Brain microvascular endothelial cell (primary cell): ENCODE results near the gene NR4A1.

Experiments used
- DNase-seq: peaks from one replicate; pipeline ENCODE4 v3.0.0-alpha.2; 2020
- H3K27ac ChIP-seq: fragments of 250-450 bp; sonication (Bioruptor Pico); 2 replicates; pipeline ENCODE4 v1.5.1; 2020; ENCODE audit warnings: mild to moderate bottlenecking, moderate library complexity
- H3K27me3 ChIP-seq: fragments of 250-450 bp; sonication (Bioruptor Pico); replicated peaks from 2 replicates; pipeline ENCODE4 v1.5.1; 2020; ENCODE audit warnings: mild to moderate bottlenecking
- H3K36me3 ChIP-seq: fragments of 250-450 bp; sonication (Bioruptor Pico); replicated peaks from 2 replicates; pipeline ENCODE4 v1.5.1; 2020; ENCODE audit warnings: mild to moderate bottlenecking
- H3K4me3 ChIP-seq: 2 replicates; pipeline ENCODE4 v1.5.1; 2011; ENCODE audit warnings: low read depth, mild to moderate bottlenecking, control low read depth, low read length, moderate library complexity
- in situ Hi-C: cut with HindIII; loops from 2 replicates; pipeline ENCODE4 v1.10.0; 2017; ENCODE audit warnings: low sequenced_read_pairs, low pct_ligation_motif_present
- TF ChIP-seq, protein P1 (sequence below): IDR thresholded peaks from 2 replicates; pipeline ENCODE4 v1.5.1; 2011; ENCODE audit warnings: low read depth, mild to moderate bottlenecking, moderate library complexity, low read length, control low read depth, inconsistent platforms; ENCODE audit errors: missing control alignments

The NR4A1 gene

DNA sequence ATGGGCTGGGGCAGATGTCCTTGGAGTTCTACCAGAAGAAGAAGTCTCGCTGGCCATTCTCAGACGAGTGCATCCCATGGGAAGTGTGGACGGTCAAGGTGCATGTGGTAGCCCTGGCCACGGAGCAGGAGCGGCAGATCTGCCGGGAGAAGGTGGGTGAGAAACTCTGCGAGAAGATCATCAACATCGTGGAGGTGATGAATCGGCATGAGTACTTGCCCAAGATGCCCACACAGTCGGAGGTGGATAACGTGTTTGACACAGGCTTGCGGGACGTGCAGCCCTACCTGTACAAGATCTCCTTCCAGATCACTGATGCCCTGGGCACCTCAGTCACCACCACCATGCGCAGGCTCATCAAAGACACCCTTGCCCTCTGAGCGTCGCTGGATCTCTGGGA is 25.6 kb downstream of the NR4A1 start:
- Histone ChIP-seq H3K27ac (no peak overlapping the region), H3K36me3 (peaks cover 47% of the 10 kb centered on the region), H3K27me3 (no peaks in the 10 kb centered on the region), H3K4me3 (no peak overlapping the region)
- no peak for DNase-seq
- TF ChIP-seq, protein P1, sequence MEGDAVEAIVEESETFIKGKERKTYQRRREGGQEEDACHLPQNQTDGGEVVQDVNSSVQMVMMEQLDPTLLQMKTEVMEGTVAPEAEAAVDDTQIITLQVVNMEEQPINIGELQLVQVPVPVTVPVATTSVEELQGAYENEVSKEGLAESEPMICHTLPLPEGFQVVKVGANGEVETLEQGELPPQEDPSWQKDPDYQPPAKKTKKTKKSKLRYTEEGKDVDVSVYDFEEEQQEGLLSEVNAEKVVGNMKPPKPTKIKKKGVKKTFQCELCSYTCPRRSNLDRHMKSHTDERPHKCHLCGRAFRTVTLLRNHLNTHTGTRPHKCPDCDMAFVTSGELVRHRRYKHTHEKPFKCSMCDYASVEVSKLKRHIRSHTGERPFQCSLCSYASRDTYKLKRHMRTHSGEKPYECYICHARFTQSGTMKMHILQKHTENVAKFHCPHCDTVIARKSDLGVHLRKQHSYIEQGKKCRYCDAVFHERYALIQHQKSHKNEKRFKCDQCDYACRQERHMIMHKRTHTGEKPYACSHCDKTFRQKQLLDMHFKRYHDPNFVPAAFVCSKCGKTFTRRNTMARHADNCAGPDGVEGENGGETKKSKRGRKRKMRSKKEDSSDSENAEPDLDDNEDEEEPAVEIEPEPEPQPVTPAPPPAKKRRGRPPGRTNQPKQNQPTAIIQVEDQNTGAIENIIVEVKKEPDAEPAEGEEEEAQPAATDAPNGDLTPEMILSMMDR = no peak
- in situ Hi-C loops = no loop called here

DNA sequence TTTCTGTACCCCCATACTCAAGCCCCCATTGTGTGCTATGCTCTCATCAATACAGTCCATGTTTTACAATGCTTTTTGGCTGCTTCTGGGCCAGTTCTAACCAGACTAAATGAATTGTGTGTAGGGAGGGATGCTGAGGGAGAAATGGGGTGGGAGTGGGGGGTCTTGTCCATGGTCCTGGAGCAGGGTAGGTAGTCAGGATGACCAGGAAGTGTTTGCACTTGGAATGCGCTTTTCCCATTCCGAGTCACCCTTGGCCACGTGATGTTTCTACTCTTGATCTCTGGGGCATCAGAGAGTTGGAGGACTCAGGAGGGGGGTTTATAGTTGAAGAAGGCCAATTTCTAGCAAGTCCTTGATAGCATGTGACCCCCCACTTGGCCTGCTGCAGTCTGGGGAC is 27.0 kb downstream of the NR4A1 start:
- Histone ChIP-seq H3K36me3 (peaks cover 47% of the 10 kb centered on the region), H3K4me3 (no peak overlapping the region), H3K27me3 (no peaks in the 10 kb centered on the region), H3K27ac (no peak overlapping the region)
- TF ChIP-seq, protein P1 = no peak
- no peak for DNase-seq
- in situ Hi-C loops = no loop called here

DNA sequence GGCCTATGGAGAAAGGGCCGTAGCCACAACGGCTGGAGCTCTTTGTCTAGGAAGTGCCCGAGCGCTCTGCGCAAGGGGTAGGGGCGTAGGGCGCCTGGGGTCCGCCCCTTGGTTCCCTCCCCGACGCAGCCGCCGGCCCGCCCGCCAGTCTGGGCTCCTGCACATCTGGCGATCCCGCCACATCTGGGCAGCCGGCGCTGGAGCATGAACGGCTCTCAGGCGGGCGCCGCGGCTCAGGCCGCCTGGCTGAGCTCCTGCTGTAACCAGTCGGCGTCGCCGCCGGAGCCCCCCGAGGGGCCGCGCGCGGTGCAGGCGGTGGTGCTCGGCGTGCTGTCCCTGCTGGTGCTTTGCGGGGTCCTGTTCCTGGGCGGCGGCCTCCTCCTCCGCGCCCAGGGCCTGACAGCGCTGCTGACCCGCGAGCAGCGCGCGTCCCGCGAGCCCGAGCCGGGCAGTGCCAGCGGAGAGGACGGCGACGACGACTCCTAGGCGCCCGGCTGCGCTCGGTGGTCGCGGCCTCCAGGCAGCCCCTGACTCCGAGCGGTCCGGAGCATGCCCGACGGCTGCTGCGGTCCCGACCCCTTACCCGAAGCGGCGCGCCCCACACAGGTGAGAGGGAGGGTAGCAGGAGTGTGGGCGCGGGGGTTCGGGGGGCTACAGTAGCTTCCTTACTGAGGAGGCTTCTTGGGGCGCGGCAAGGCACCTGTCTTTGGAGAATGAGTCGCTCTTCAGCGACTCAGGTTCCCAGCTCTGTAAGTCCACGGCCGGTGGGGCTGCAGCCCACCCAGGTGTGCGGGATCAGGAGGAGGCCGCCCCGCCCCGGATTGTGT is 28.5 kb downstream of the NR4A1 start, which contains the start of gene SMIM41:
Gene SMIM41 (plus strand): TSS at position 129 of the 827 bp plus-strand sequence. CDS start 76 bp downstream, at position 205.
- in situ Hi-C loops = loop anchor here (5.0 kb wide), 1 partner anchor 57 kb away; no protein-coding TSS in a partner anchor
- H3K36me3 ChIP-seq = peaks cover 40% of the 10 kb centered on the region
- no peak for DNase-seq
- H3K4me3 ChIP-seq = no peak within 1 kb of the TSS
- TF ChIP-seq, protein P1 = no peak
- no peak within 1 kb of the TSS for H3K27ac ChIP-seq
- no peaks in the 10 kb centered on the region for H3K27me3 ChIP-seq

DNA sequence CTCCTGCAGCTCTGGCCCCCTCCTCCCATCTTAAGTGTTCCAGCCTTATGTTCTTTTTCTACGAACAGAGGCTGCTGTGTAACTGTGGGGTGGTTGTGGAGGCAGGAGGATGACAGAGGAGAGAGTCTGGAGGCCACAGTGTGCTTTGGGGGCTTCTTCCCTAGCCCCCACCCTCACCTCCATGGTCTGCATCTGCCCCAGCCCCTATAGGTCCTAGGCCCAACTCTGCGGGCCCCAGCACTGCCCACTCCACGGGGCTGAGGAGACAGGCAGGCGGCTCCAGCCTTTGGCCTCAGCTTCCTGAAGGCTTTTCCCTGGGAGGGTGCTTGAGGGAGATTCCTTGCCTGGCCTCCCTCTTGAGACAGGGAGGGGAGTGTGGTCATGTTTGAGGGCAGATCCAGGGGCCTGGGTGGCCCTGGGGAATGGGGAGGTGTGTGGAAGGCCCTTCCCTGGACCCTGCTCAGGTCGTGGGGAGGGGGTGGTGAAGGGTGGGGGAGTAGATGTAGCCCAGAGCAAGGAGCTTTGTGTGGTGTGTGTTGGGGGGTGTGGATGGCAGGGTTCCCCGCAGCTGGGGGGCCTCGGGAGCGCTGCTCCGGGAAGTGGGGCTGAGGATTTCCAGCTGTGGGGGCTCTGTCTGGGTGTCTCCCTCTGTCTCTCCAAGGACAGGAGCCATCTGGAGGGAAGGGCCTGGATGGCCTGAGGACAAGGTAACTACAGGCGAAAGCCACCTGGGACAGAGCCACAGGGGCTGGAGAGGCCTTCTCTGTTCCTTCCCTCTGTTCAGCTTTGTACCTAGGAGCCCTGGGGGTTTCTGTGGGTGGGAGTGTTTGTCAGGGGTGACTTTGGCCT is 29.4 kb downstream of the NR4A1 start:
- H3K27me3 ChIP-seq = no peaks in the 10 kb centered on the region
- peaks cover 33% of the 10 kb centered on the region for H3K36me3 ChIP-seq
- H3K27ac ChIP-seq = no peak overlapping the region
- DNase-seq = no peak
- no peak overlapping the region for H3K4me3 ChIP-seq
- TF ChIP-seq, protein P1 = no peak
- in situ Hi-C loops = loop anchor here (5.0 kb wide), 1 partner anchor 58 kb away; no protein-coding TSS in a partner anchor

DNA sequence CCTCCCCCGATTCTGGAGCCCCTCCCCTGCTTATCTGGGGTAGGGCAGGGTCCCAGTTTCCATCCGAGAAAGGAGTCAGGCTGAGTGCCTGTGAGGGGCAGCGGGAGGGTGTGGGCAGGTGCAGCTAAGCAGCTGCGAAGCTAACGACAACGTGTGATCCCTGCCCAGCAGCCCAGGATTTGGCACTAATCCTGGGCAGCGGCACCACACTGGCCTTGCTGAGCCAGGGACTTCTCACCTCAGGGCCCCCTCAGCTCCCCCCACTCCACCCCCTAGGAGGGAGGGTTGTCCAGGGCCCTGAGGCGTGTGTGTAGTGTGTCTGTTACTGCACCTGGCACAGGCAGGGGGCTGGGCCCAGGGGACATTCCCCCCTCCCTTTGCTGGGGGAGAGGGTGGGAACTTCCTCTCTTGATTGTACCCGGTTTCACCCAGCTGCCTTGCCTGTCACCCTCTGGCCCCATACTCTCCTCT is 30.1 kb downstream of the NR4A1 start:
- Histone ChIP-seq H3K4me3 (no peak overlapping the region), H3K27ac (no peak overlapping the region), H3K27me3 (no peaks in the 10 kb centered on the region), H3K36me3 (peaks cover 26% of the 10 kb centered on the region)
- TF ChIP-seq, protein P1 = no peak
- DNase-seq = no peak
- in situ Hi-C loops = loop anchor here (5.0 kb wide), 1 partner anchor 59 kb away; no protein-coding TSS in a partner anchor
